NCI-H2227 treated with DMSO at 0.1 percent for 48 hours (cell line): ENCODE data around the gene RPS6KC1.
"Not testable (repeated sequence)": the region's sequence is repeated elsewhere in the genome, so short reads cannot be mapped to it uniquely, and the experiment has no call there.

ENCODE experiments used
- DNase-seq: peaks from one replicate; lab custom pipeline; 2025; lab: John Stamatoyannopoulos, UW

RPS6KC1 gene

GRCh38 chr1:213054733-213055591 lies 3.9 kb downstream of the RPS6KC1 start:
- DNase-seq, result no peak

DNA sequence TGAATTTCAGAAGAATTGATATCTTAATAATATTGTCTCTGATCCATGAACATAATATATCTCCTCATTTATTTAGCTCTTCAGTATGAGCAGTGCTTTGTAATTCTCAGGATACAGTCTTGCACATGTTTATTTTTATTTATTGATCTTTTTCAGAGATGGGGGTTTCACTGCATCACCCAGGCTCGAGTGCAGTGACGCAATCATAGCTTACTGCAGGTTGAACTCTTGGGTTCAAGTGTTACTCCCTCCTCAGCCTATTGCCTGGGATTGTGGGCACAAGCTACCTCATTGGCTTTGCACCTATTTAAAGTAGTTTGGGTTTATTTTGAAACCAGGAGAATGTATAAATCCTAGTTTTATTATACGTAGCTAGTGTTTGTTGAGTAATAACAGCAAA lies 4.7 kb downstream of the RPS6KC1 start:
- DNase-seq, result no peak

- no peak for DNase-seq
Measured at GRCh38 chr1:213057264-213058059, 6.4 kb downstream of the RPS6KC1 start.

DNA sequence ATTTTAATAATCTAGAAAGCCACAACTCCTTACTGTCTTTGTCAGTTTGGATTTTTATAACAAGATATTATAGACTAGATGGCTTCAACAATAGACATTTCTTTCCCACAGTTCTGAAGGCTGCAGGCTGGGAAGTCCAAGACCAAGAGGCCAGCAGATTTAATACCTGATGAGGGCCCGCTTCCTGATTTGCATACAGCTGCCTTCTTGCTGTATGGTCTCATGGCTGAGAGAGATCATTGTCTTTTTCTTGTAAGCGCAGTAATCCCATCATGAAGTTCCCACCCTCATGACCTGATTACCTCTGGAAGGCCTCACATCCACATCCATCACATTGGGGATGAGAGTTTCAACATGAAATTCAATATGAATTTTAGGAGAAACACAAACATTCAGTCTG lies 9.8 kb downstream of the RPS6KC1 start:
- DNase-seq, result peak; percentile 42

DNA sequence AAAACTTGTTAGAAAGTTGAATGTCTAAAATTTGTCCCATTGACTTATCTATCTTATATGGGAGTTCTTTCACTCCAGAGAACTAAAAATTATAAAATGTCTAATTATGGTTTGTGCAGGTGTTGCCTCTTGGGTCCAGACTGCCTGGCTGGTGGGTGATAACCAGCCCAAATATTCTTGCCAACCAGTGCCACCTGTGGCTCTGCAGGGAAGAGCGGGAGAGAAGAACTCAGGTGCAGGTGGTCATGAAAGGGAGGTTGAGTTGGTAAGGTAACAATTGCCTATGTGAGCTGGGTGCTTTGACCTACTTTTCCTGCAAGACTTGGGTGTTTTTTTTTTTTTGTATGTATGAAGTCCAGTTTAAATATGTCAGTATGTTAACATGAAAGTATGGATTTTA lies 10.2 kb downstream of the RPS6KC1 start:
- DNase-seq, result no peak

DNA sequence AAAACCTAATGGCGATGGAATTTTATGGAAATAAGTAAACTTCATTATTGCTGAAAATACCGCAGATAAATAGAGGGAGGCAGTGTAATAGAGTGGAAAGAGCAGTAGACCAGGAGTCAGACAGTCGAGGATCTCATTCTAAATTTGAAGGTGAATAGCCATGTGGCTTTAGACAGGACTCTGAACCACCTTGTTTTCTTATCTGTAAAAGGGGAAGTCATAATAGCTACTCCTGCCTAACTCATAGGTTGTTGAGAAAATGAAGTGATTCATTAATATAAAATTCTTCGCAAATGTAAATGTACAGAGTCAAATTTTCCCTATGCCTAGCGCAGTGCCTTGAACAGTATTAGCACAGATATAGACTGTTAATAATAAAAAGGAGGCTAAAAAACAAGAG lies 14.8 kb downstream of the RPS6KC1 start:
- no peak for DNase-seq

DNA sequence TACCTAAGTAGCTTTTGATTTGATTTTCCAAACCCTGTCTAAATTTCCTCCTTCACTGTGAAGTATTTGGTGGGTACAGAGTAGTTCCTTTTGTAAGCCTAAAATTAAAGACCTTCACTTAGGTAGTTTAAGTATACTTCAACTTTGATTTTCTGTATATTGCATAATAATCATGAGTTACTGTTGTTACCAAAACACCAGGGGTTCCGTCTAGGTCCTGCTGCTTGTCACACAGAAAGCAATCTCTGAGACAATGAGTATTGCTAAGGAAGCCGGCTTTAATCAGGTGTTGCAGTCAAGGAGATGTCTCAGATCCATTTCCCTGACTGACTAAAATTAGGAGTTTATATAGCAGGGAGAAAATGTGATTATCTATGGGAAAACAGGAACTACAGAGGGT lies 15.3 kb downstream of the RPS6KC1 start:
- no peak for DNase-seq

DNA sequence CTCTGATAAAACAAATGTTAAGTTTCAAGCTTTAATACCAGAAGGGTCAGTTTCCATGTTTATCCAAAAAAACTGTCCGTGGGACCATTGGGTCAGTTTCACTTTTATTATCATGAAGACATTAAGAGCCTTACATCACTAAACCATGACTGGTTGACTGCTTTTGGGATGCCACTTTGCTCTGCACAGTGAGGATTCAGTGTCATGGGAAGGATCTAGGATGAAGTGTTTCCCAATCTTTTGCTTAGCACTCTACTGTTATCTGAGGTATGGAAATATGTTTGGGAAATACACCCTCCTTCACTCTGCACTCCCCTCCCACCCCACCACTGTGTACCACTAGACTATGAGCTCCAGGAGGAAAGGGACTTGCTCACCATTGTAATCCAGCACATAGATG lies 16.3 kb downstream of the RPS6KC1 start:
- DNase-seq, result no peak

- DNase-seq, result no peak
Measured at GRCh38 chr1:213070406-213070805, 19.4 kb downstream of the RPS6KC1 start.

DNA sequence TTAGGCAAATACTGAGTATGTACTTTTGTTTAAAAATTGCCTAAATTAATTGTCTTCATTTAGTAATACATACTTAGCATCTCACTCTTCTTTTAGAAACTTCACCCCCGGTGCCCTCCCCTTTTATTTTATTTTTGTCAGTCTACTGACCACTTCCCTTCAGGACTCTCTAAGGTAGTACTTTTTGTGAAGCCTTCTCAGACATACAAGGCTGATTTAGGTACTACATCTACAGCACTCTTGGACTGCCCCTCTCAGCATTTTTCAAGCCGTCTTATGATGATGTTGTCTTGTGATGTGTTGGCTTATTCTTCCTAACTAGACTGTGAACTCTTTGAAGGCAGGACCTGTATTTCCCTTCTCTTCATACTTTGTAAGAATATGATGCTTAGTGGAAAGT lies 24.7 kb downstream of the RPS6KC1 start:
- no peak for DNase-seq

DNA sequence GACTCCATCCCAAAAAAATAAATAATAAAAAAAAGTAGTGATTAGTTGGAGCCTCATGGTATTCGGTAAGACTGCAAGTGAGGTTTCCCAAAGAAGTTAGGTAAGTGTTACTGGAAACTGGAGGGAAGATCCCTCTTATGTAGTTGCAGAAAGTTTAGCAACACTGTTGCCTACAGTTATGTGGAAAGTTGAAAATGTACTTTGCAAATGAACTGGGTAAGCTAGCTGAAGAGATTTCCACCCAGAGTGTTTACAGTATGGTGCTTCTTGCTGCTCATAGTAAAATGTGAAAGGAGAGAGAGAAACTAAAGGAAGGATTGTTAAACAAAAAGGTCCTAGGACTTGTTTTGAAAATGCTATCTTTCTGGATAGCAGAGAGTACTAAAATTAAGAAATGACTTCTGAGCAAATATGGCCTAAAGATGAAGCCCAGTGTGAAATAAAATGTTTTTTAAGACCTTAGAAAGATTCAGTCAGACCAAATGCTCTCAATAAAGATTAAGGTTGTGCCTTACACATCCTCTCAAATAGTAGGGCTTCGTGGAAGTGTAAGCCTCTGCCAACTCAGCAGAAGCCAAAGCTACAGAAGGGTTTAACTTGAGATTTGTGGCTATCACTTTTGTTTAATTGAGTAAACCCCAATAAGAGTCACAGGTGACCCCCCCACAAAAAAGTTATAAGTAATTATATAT lies 31.5 kb downstream of the RPS6KC1 start:
- DNase-seq, result no peak

GRCh38 chr1:213083112-213083445 lies 32.0 kb downstream of the RPS6KC1 start:
- DNase-seq, result no peak

DNA sequence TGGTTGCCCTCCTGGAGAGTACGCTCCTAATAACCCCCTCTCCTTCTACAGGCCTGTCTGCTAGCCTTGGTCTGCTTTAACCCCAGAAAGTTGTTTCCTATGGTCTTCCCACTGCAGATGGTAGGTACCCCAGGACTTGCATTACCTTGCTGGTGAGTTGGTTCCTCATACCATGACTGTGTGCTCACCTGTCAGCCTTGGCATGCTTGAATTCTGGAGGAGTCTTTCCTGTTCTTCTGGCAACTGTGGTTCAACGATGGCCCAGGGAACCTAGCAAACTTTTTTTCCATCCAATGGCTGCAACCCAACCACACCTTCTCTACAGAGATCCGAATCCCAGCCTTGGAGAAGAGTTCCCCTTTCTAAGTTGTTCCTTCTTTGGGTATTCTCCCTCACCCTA lies 36.9 kb downstream of the RPS6KC1 start:
- no peak for DNase-seq

- DNase-seq, result no peak
Measured at GRCh38 chr1:213089924-213090677, 39.1 kb downstream of the RPS6KC1 start.

DNA sequence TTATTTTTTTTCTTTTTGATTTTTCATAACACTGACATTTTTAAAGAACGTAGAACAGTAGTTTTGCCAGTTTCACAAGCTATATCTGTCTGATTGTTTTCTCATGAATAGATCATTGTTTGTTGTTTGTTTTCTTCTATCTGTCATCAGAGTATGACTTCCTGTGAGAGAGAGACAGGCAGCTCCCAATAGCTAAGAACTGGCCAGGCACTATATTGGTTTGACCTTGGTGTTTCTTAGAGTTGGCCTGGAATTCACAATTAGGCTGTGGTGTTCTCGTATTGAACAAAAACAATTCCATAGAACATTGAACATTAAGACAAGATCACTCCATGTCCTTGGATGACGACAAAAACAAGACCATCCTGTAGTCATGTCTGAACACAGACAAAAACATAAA lies 43.4 kb downstream of the RPS6KC1 start:
- no peak for DNase-seq

GRCh38 chr1:213095467-213095866 lies 44.4 kb downstream of the RPS6KC1 start:
- no peak for DNase-seq

DNA sequence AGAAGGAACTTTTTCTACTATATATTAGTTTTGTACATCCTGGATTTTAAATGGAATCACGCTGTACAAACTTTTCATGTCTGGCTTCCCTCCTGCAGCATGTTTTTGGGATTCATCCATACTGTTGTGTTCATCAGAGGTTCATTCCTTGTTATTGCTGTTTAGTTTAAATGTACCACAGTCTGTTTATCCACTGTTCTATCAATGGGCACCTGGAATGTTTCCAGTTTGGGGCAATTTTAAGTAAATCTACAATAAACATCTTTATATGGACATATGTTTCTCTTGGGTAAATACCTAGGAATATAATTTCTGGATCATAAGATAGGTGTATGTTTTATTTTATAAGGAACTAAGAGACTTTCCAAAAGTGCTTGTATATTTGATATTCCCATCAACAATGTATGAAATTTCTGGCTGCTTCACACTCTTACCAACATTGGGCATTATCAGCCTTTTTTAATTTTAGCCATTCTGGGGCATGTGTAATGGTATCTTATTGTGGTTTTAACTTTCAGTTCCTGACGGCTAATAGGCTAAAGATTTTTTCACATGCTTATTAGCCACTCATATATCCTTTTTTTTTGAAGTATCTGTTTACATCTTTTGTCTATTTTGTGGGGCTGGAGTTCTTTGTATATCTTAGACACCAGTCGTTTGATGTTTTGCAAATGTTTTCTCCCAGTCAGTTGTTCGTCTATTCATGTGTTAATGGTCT lies 48.8 kb downstream of the RPS6KC1 start:
- no peak for DNase-seq

GRCh38 chr1:213100565-213100964 lies 49.5 kb downstream of the RPS6KC1 start:
- DNase-seq, result not testable (repeated sequence)

DNA sequence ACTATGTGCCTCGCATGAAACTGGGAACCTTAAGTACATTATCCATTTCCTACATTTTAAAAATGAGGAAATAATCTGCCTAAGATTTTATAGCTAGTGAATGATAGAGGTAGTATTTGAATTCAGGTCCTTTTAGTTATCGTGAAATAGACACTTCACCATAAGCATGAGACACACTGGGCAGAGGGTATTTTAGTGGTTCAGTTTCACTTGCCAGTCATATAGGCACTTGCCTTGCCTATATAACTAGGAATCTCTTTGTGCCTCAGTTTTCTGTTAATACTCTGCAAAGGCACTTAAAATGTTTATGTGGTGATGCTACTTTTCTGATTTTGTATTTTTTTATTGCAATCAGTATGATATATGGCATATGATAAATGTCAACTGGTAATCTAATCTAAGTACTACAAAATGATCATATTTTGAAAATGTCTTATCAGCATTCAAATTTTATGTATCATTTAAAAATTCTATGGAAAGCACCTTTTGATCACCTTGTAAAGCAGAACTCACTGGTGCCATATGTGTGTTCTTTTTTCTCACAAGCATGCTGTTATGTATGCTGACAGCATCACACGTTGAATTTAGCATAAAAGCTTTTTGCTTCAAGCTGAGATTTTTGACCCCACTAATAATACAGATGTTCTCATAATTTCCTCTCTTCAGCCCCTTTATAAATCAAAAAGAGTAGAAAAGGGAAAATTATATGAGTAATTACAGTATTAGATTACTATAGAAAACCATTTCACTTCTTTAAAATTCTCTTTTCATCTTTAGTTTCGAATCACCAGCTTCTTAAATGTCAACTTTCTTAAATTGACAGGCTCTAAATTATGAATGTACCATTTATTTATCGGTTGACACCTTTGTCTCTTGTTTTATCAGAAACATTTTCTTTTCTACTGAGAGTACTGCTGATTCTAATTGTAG lies 52.6 kb downstream of the RPS6KC1 start:
- DNase-seq, result peak; percentile 12

DNA sequence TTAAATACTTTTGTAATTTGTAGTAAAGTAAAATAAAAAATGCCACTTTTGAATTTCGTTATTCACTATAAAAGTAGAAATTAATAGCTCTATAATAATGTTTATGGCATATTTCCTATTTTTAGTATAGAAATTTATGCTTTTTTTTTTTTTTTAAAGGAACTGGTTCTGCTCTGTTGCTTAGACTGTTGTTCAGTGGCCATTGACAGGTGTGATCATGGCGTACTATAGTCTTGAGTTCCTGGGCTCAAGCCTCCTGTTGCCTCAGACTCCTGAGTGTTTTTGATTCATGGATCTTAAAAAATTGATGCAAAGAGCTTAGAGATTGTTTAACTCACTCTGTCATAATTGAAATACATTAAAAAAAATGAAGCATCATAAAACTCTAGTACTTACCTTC lies 53.6 kb downstream of the RPS6KC1 start:
- no peak for DNase-seq
